DMS 273 (cell line): ENCODE results near the gene RAET1G.
"Not testable (repeated sequence)": the region's sequence is repeated elsewhere in the genome, so short reads cannot be mapped to it uniquely, and the experiment has no call there.

Experiments
- DNase-seq: peaks from one replicate; lab custom pipeline; 2025; ENCODE audit not compliant: unreplicated experiment; lab: John Stamatoyannopoulos, UW

Gene RAET1G

GRCh38 chr6:149954328-149954983 lies 31.5 kb upstream of the RAET1G start:
- not testable (repeated sequence) for DNase-seq

- not testable (repeated sequence) for DNase-seq
Measured at GRCh38 chr6:149953934-149954327, 31.0 kb upstream of the RAET1G start.

- not testable (repeated sequence) for DNase-seq
Measured at GRCh38 chr6:149953390-149953789, 30.5 kb upstream of the RAET1G start.

DNA sequence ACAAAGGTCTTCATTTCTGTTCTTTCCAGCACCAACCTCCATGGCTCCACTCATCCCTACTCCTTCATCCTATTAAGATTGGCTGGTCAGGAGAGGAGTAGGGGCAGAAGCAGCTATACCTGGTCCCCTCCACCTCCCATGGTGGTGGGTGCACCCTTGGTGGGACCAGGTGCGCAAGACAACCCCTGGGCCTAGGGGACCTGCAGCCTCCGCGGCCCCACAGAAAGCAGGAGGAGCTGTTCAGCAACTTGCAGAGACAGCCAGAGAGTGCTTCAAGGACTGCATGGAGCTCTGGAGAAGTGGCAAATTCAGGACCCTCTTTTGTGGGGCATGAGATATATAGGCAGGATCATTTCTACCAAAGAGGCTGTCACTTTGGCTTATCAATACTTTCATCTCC lies 28.7 kb upstream of the RAET1G start:
- no peak for DNase-seq

GRCh38 chr6:149951096-149951495 lies 28.2 kb upstream of the RAET1G start:
- no peak for DNase-seq

DNA sequence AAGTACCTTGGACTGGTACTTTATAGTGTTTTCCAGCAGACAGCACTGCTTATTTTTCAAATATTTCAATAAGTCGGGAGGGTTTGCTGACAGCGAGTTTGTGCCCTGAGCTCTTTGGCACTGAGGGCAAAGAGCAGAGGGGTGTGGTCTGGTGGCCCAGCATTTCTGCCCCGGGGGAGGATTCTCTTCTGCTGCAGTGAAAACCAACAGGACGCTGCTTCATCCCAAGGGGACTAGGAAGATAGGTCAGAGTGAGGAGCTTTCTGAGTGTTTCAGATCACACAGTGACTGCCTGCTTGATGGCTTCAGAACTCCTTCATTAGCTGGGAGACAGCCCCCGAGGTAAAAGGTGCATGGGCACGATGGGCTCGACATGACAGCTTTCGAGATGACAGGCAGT lies 27.5 kb upstream of the RAET1G start:
- no peak for DNase-seq

DNA sequence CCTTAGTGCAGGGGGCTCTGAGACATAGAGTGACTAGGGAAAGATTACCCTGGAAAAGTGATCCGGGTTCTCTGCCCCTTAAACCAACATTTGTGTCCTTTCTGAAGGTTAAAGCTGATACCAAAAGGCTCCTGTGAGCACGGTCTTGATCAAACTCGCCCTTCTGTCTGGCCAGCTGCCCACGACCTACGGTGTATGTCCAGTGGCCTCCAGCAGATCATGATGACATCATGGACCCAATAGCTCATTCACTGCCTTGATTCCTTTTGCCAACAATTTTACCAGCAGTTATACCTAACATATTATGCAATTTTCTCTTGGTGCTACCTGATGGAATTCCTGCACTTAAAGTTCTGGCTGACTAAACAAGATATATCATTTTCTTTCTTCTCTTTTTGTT lies 25.7 kb upstream of the RAET1G start:
- no peak for DNase-seq

DNA sequence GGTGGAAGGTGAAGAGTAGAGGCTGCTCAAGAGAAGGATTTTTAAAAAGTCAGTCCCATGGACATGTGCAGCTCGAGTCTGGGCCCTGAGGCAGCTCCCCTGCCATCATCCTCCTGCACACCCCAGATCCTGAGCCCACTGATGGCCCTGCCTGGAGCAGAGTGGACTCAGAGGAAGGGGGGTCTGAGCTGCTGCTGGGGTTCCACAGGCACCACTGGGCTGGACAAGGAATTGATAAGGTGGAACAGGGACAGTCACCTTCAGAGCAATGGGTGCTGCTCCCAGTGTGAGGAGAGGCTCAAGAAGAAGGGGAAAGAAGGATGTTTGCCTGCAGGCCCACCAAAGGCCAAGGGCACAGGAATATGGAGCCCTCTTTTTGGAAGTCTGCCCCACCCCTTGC lies 25.1 kb upstream of the RAET1G start:
- no peak for DNase-seq

DNA sequence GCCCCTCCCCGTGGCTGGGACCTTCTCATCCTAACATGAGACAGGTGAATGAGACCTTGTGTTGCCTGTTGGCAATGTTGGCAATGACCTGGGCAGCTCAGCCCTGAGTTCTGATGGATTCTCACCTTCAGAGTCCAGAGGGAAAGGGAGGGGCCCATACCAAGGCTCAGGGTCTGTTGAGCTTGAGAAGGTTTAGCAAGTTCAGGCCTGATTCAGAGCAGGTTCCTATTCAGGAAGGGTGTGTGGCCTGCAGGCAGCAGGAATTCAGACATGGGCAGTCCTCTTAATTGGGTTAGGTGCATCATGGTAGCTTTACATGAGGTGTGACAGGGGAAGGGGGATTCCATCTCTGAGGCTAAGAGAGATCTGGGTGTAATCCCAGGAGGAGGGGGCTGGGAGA lies 24.6 kb upstream of the RAET1G start:
- DNase-seq, result not testable (repeated sequence)

DNA sequence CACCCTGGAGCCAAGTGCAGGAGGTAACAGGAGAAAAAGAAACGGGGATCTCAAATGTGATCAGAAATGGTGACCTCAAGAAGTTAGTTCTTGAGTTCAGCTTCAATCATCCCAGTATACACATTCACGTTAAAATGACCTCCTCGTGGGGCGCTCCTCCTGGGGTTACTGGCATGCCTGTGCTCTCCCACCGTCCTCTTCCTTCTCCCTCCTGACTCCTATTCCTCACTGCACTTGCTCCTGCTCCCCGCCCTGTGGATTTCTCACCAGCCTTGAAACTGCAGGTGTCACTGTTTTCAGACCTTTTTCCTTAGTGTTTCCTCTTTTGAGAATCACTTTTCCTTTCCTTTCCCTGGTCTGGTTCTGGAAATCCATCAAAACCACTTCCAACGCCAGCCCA lies 23.7 kb upstream of the RAET1G start:
- DNase-seq, result not testable (repeated sequence)

- DNase-seq, result not testable (repeated sequence)
Measured at GRCh38 chr6:149945276-149945675, 22.4 kb upstream of the RAET1G start.

GRCh38 chr6:149943321-149943720 lies 20.4 kb upstream of the RAET1G start:
- DNase-seq, result not testable (repeated sequence)

GRCh38 chr6:149942461-149942829 lies 19.5 kb upstream of the RAET1G start:
- DNase-seq, result no peak

GRCh38 chr6:149941583-149942460 lies 18.9 kb upstream of the RAET1G start, which contains the start of gene ULBP2:
Gene ULBP2 (plus strand): TSS chr6:149942014. CDS start chr6:149942073, 59 bp downstream.
- peak; percentile 92 for DNase-seq

DNA sequence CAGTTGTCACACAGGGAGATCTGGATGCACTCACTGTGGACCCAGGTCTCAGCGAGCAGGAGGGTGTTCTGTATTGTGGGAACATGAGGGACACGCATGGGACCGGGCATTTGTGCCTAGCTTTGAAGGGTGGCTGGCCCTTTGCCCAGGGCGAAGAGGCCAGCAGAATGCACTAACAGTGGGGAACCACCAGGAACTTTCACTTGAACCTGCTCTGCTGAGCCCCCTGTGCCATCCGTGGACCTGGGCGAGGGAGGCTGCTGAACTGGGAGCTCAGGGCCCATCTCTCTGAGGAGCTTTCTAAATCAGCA lies 17.7 kb upstream of the RAET1G start:
- peak; percentile 16 for DNase-seq

GRCh38 chr6:149939909-149940671 lies 17.2 kb upstream of the RAET1G start:
- DNase-seq, result no peak

- no peak for DNase-seq
Measured at GRCh38 chr6:149939356-149939648, 16.4 kb upstream of the RAET1G start.

- peak; percentile 54 for DNase-seq
Measured at GRCh38 chr6:149938571-149939355, 15.8 kb upstream of the RAET1G start.

GRCh38 chr6:149938013-149938570 lies 15.2 kb upstream of the RAET1G start:
- DNase-seq, result not testable (repeated sequence)

GRCh38 chr6:149936743-149937142 lies 13.8 kb upstream of the RAET1G start:
- DNase-seq, result no peak

- DNase-seq, result no peak
Measured at GRCh38 chr6:149935668-149936067, 12.7 kb upstream of the RAET1G start.
